Hematopoietic multipotent progenitor cell treated with erythropoietin and hydrocortisone succinate and interleukin-3 and kit ligand, for 17 days (in vitro differentiated cells): ENCODE results near the gene JAZF1.
A peak's percentile ranks its signal among the peaks of the same experiment; 100 is the strongest.

Experiments
- DNase-seq: peaks from one replicate; pipeline ENCODE4 v3.0.0-alpha.2; 2015; ENCODE audit warnings: low spot score

The JAZF1 gene

GRCh38 chr7:28191184-28191583, 10.6 kb upstream of the JAZF1 start:
- no peak for DNase-seq

- DNase-seq, result peak; percentile 50
These were observed 9.6 kb upstream of the JAZF1 start for GRCh38 chr7:28190077-28190710.

- peak; percentile 75 for DNase-seq
These were observed 6.4 kb upstream of the JAZF1 start for GRCh38 chr7:28187012-28187411.

GRCh38 chr7:28183627-28184026, 3.0 kb upstream of the JAZF1 start:
- DNase-seq, result no peak

- peak; percentile 87 for DNase-seq
These were observed 1.5 kb upstream of the JAZF1 start for GRCh38 chr7:28182071-28182471.

- DNase-seq, result peak; percentile 58
These were observed 821 bp upstream of the JAZF1 start for GRCh38 chr7:28181416-28181815.

GRCh38 chr7:28180031-28180363, 598 bp downstream of the JAZF1 start:
- no peak for DNase-seq

- DNase-seq, result peak; percentile 79
These were observed 1.2 kb downstream of the JAZF1 start for GRCh38 chr7:28179120-28180030.

- DNase-seq, result peak; percentile 68
These were observed 2.0 kb downstream of the JAZF1 start for GRCh38 chr7:28178599-28178998.

GRCh38 chr7:28177836-28178235, 2.8 kb downstream of the JAZF1 start:
- DNase-seq, result peak; percentile 29

- DNase-seq, result no peak
These were observed 4.0 kb downstream of the JAZF1 start for GRCh38 chr7:28176645-28177044.

GRCh38 chr7:28176174-28176573, 4.4 kb downstream of the JAZF1 start:
- DNase-seq, result peak; percentile 39

GRCh38 chr7:28174901-28175661, 5.5 kb downstream of the JAZF1 start:
- no peak for DNase-seq

- DNase-seq, result no peak
These were observed 6.2 kb downstream of the JAZF1 start for GRCh38 chr7:28174442-28174841.

GRCh38 chr7:28173531-28173930, 7.1 kb downstream of the JAZF1 start:
- DNase-seq, result no peak

- no peak for DNase-seq
These were observed 7.6 kb downstream of the JAZF1 start for GRCh38 chr7:28172958-28173357.

GRCh38 chr7:28170701-28171100, 9.9 kb downstream of the JAZF1 start:
- DNase-seq, result no peak

GRCh38 chr7:28169230-28169629, 11.4 kb downstream of the JAZF1 start:
- peak; percentile 70 for DNase-seq

- DNase-seq, result no peak
These were observed 12.0 kb downstream of the JAZF1 start for GRCh38 chr7:28168393-28169158.

- no peak for DNase-seq
These were observed 13.4 kb downstream of the JAZF1 start for GRCh38 chr7:28166982-28167715.
